Effector memory CD8-positive, alpha-beta T cell (primary cell): ENCODE results near the gene FBXO7.

Experiments used
- ATAC-seq: fragments of 150-1000 bp; cut with Tn5 transposase; replicated peaks from 2 replicates; pipeline ENCODE4 v1.10.0; 2021; ENCODE audit warnings: mild to moderate bottlenecking, moderate library complexity
- DNase-seq, 3 experiments: peaks; one replicate each; pipeline ENCODE4 v3.0.0; 2021
- H3K27ac Mint-ChIP-seq, 2 donors: one replicate each; pipeline ENCODE4 v1.8.0; 2022; ENCODE audit warnings: mild to moderate bottlenecking in 2 of 2, mixed read lengths in 2 of 2, moderate library complexity in 2 of 2
- H3K27me3 Mint-ChIP-seq, 2 donors: one replicate each; pipeline ENCODE4 v1.8.0; 2022; ENCODE audit warnings: mixed read lengths in 2 of 2
- H3K36me3 Mint-ChIP-seq: one replicate; pipeline ENCODE4 v1.8.0; 2022; ENCODE audit warnings: mild to moderate bottlenecking, moderate library complexity, mixed read lengths; ENCODE audit not compliant: insufficient read depth
- H3K4me1 Mint-ChIP-seq, 2 donors: one replicate each; pipeline ENCODE4 v1.8.0; 2022; ENCODE audit warnings: low read depth in 2 of 2, mixed read lengths in 2 of 2
- H3K4me3 Mint-ChIP-seq, 2 donors: one replicate each; pipeline ENCODE4 v1.8.0; 2022; ENCODE audit warnings: mild to moderate bottlenecking in 2 of 2, mixed read lengths in 2 of 2, moderate library complexity in 2 of 2
- H3K9me3 Mint-ChIP-seq, 2 donors: one replicate each; pipeline ENCODE4 v1.8.0; 2022; ENCODE audit warnings: mixed read lengths in 2 of 2
- total RNA-seq, 9 experiments: gene quantifications; one replicate each; lab custom pipeline; 2026; lab: John Stamatoyannopoulos, UW

Gene FBXO7
- total RNA-seq: 135 to 274 (median 149) reads per million in 9 experiments

- DNase-seq (peak; percentile 77 to 85 (median 79)), ATAC-seq (peak; percentile 78)
- Mint-ChIP-seq H3K4me3 (peak within 1 kb of the TSS in 1 of 2 donors; percentile 91), H3K4me1 (peaks cover 18 to 23% of the 10 kb centered on the region in 2 donors), H3K36me3 (peaks cover 17% of the 10 kb centered on the region), H3K27me3 (peaks cover 0 to 5% of the 10 kb centered on the region in 2 donors), H3K27ac (peak within 1 kb of the TSS; percentile 88 to 92), H3K9me3 (no peaks in the 10 kb centered on the region)
Measured at GRCh38 chr22:32474635-32475467, at the start of gene FBXO7. TSS of gene FBXO7 (plus strand) at chr22:32474811. CDS start at chr22:32475003, 192 bp downstream.

- Mint-ChIP-seq H3K27me3 (peaks cover 45 to 54% of the 10 kb centered on the region in 2 donors), H3K4me3 (no peak overlapping the region), H3K36me3 (peaks cover 3% of the 10 kb centered on the region), H3K9me3 (no peaks in the 10 kb centered on the region), H3K4me1 (no peaks in the 10 kb centered on the region), H3K27ac (no peak overlapping the region)
- ATAC-seq (no peak), DNase-seq (no peak)
Measured at GRCh38 chr22:32426881-32427280, 47.7 kb upstream of the FBXO7 start.

GRCh38 chr22:32430352-32430751 is 44.3 kb upstream of the FBXO7 start:
- no peak overlapping the region for H3K4me3 Mint-ChIP-seq

GRCh38 chr22:32444068-32444467 is 30.5 kb upstream of the FBXO7 start:
- ATAC-seq (no peak), DNase-seq (no peak)
- Mint-ChIP-seq H3K4me3 (no peak overlapping the region), H3K4me1 (no peaks in the 10 kb centered on the region), H3K9me3 (no peaks in the 10 kb centered on the region), H3K36me3 (no peaks in the 10 kb centered on the region), H3K27me3 (no peaks in the 10 kb centered on the region), H3K27ac (no peak overlapping the region)

More at GRCh38 chr22:32430352-32430751, 44.3 kb upstream of the FBXO7 start:
- H3K36me3 Mint-ChIP-seq: peaks cover 3% of the 10 kb centered on the region
- no peak overlapping the region for H3K27ac Mint-ChIP-seq
- DNase-seq: no peak
- H3K4me1 Mint-ChIP-seq: no peaks in the 10 kb centered on the region
- ATAC-seq: no peak
- peaks cover 52 to 58% of the 10 kb centered on the region in 2 donors for H3K27me3 Mint-ChIP-seq
- no peaks in the 10 kb centered on the region for H3K9me3 Mint-ChIP-seq

GRCh38 chr22:32446321-32446720 is 28.3 kb upstream of the FBXO7 start:
- H3K27ac Mint-ChIP-seq: no peak overlapping the region

GRCh38 chr22:32448980-32449379 is 25.6 kb upstream of the FBXO7 start:
- Mint-ChIP-seq H3K36me3 (no peaks in the 10 kb centered on the region), H3K27ac (no peak overlapping the region), H3K4me3 (no peak overlapping the region), H3K27me3 (peaks cover 9 to 12% of the 10 kb centered on the region in 2 donors), H3K9me3 (no peaks in the 10 kb centered on the region), H3K4me1 (no peaks in the 10 kb centered on the region)
- no peak for ATAC-seq
- no peak for DNase-seq

More at GRCh38 chr22:32446321-32446720, 28.3 kb upstream of the FBXO7 start:
- H3K36me3 Mint-ChIP-seq: no peaks in the 10 kb centered on the region
- DNase-seq: no peak
- no peaks in the 10 kb centered on the region for H3K4me1 Mint-ChIP-seq
- no peaks in the 10 kb centered on the region for H3K27me3 Mint-ChIP-seq
- ATAC-seq: no peak
- no peak overlapping the region for H3K4me3 Mint-ChIP-seq
- H3K9me3 Mint-ChIP-seq: no peaks in the 10 kb centered on the region

- H3K27me3 Mint-ChIP-seq: peaks cover 72 to 89% of the 10 kb centered on the region in 2 donors
- no peaks in the 10 kb centered on the region for H3K9me3 Mint-ChIP-seq
- no peak for DNase-seq
- H3K36me3 Mint-ChIP-seq: no peaks in the 10 kb centered on the region
- no peak for ATAC-seq
- no peak overlapping the region for H3K27ac Mint-ChIP-seq
- H3K4me3 Mint-ChIP-seq: no peak overlapping the region
- no peaks in the 10 kb centered on the region for H3K4me1 Mint-ChIP-seq
Measured at GRCh38 chr22:32457031-32457430, 17.6 kb upstream of the FBXO7 start.

GRCh38 chr22:32462452-32462851 is 12.2 kb upstream of the FBXO7 start:
- H3K4me3 Mint-ChIP-seq: no peak overlapping the region
- H3K27ac Mint-ChIP-seq: no peak overlapping the region
- H3K36me3 Mint-ChIP-seq: no peaks in the 10 kb centered on the region
- peaks cover 73 to 81% of the 10 kb centered on the region in 2 donors for H3K27me3 Mint-ChIP-seq
- DNase-seq: no peak
- ATAC-seq: no peak
- no peaks in the 10 kb centered on the region for H3K9me3 Mint-ChIP-seq
- no peaks in the 10 kb centered on the region for H3K4me1 Mint-ChIP-seq

- ATAC-seq (no peak), DNase-seq (no peak)
- no peak overlapping the region for H3K27ac Mint-ChIP-seq
- peaks cover 50 to 55% of the 10 kb centered on the region in 2 donors for H3K27me3 Mint-ChIP-seq
- no peaks in the 10 kb centered on the region for H3K9me3 Mint-ChIP-seq
- no peaks in the 10 kb centered on the region for H3K36me3 Mint-ChIP-seq
- no peak overlapping the region for H3K4me3 Mint-ChIP-seq
- H3K4me1 Mint-ChIP-seq: no peaks in the 10 kb centered on the region
Measured at GRCh38 chr22:32465661-32466060, 8.9 kb upstream of the FBXO7 start.

- Mint-ChIP-seq H3K27ac (no peak overlapping the region), H3K9me3 (no peaks in the 10 kb centered on the region), H3K36me3 (no peaks in the 10 kb centered on the region), H3K27me3 (peaks cover 42 to 47% of the 10 kb centered on the region in 2 donors), H3K4me3 (no peak overlapping the region), H3K4me1 (no peaks in the 10 kb centered on the region)
- ATAC-seq: no peak
- no peak for DNase-seq
Measured at GRCh38 chr22:32466496-32466895, 8.1 kb upstream of the FBXO7 start.

- no peaks in the 10 kb centered on the region for H3K9me3 Mint-ChIP-seq
- no peak overlapping the region for H3K4me3 Mint-ChIP-seq
- ATAC-seq: no peak
- H3K27me3 Mint-ChIP-seq: peaks cover 21 to 25% of the 10 kb centered on the region in 2 donors
- H3K27ac Mint-ChIP-seq: no peak overlapping the region
- H3K36me3 Mint-ChIP-seq: peaks cover 9% of the 10 kb centered on the region
- peaks cover 7 to 8% of the 10 kb centered on the region in 2 donors for H3K4me1 Mint-ChIP-seq
- no peak for DNase-seq
Measured at GRCh38 chr22:32469799-32470212, 4.8 kb upstream of the FBXO7 start.

GRCh38 chr22:32473388-32473952 is 1.1 kb upstream of the FBXO7 start:
- Mint-ChIP-seq H3K4me1 (peaks cover 11 to 20% of the 10 kb centered on the region in 2 donors), H3K4me3 (peak overlapping the region in 1 of 2 donors; percentile 91), H3K27ac (peak overlapping the region; percentile 88 to 92), H3K9me3 (no peaks in the 10 kb centered on the region), H3K27me3 (peaks cover 0 to 5% of the 10 kb centered on the region in 2 donors), H3K36me3 (peaks cover 15% of the 10 kb centered on the region)
- ATAC-seq (peak; percentile 10), DNase-seq (peak; percentile 47 to 49 (median 47))

- H3K4me3 Mint-ChIP-seq: peak overlapping the region in 1 of 2 donors; percentile 91
- H3K27me3 Mint-ChIP-seq: no peaks in the 10 kb centered on the region
- H3K27ac Mint-ChIP-seq: peak overlapping the region; percentile 88 to 92
- H3K4me1 Mint-ChIP-seq: peaks cover 24 to 30% of the 10 kb centered on the region in 2 donors
- peaks cover 23% of the 10 kb centered on the region for H3K36me3 Mint-ChIP-seq
- ATAC-seq (peak; percentile 9), DNase-seq (peak in 2 of 3 experiments; percentile 5 to 15)
- no peaks in the 10 kb centered on the region for H3K9me3 Mint-ChIP-seq
Measured at GRCh38 chr22:32475468-32476010, 928 bp downstream of the FBXO7 start.
